SK-N-SH treated with all-trans-retinoic acid at 6 μM for 48 hours (cell line): ENCODE data around the gene ANK2.

Source experiments
- ATAC-seq: fragments of 200-7000 bp; cut with Tn5 transposase; 3 replicates; pipeline ENCODE4 v1.9.1; 2020; ENCODE audit warnings: mild to moderate bottlenecking, moderate library complexity
- ARNTL ChIP-seq: fragments of 450-650 bp; formaldehyde crosslinking; IDR thresholded peaks from 2 replicates; pipeline ENCODE4 v1.5.0; 2020; ENCODE audit warnings: low read depth, mild to moderate bottlenecking, moderate library complexity, borderline replicate concordance
- BACH2 ChIP-seq: fragments of 250-450 bp; sonication (Bioruptor Pico); IDR thresholded peaks from 2 replicates; pipeline ENCODE4 v1.9.0; 2021; ENCODE audit warnings: mild to moderate bottlenecking, borderline replicate concordance
- CSDC2 ChIP-seq: fragments of 250-450 bp; sonication (Bioruptor Pico); IDR thresholded peaks from 2 replicates; pipeline ENCODE4 v1.5.0; 2020; ENCODE audit warnings: mild to moderate bottlenecking, moderate library complexity
- ESRRG ChIP-seq: fragments of 250-450 bp; sonication (Bioruptor Pico); IDR thresholded peaks from 2 replicates; pipeline ENCODE4 v1.6.1; 2021; ENCODE audit warnings: mild to moderate bottlenecking
- GLIS3 ChIP-seq: fragments of 250-450 bp; sonication (Bioruptor Pico); IDR thresholded peaks from 2 replicates; pipeline ENCODE4 v1.5.0; 2020; ENCODE audit warnings: mild to moderate bottlenecking, moderate library complexity
- ISL1 ChIP-seq: fragments of 250-450 bp; sonication (Bioruptor Pico); IDR thresholded peaks from 2 replicates; pipeline ENCODE4 v2.1.2; 2022; ENCODE audit warnings: mild to moderate bottlenecking, moderate library complexity
- OSR1 ChIP-seq: fragments of 250-450 bp; sonication (Bioruptor Pico); IDR thresholded peaks from 2 replicates; pipeline ENCODE4 v1.8.0; 2022; ENCODE audit warnings: moderate library complexity, mild to moderate bottlenecking, inconsistent platforms
- PPARA ChIP-seq: fragments of 250-450 bp; sonication (Bioruptor Pico); IDR thresholded peaks from 2 replicates; pipeline ENCODE4 v1.5.0; 2020; ENCODE audit warnings: mild to moderate bottlenecking, borderline replicate concordance
- RARB ChIP-seq: fragments of 250-450 bp; sonication (Bioruptor Pico); IDR thresholded peaks from 2 replicates; pipeline ENCODE4 v1.8.0; 2021; ENCODE audit warnings: mild to moderate bottlenecking, moderate library complexity
- TOX ChIP-seq: fragments of 250-450 bp; sonication (Bioruptor Pico); IDR thresholded peaks from 2 replicates; pipeline ENCODE4 v1.8.0; 2021; ENCODE audit warnings: mild to moderate bottlenecking, moderate library complexity, borderline replicate concordance
- ZC3H10 ChIP-seq: fragments of 250-450 bp; sonication (Bioruptor Pico); IDR thresholded peaks from 2 replicates; pipeline ENCODE4 v1.5.1; 2021; ENCODE audit warnings: mild to moderate bottlenecking, moderate library complexity
- ZFP3 ChIP-seq: fragments of 250-450 bp; sonication (Bioruptor Pico); IDR thresholded peaks from 2 replicates; pipeline ENCODE4 v1.5.0; 2020; ENCODE audit warnings: mild to moderate bottlenecking, moderate library complexity
- ZFP30 ChIP-seq: fragments of 450-650 bp; formaldehyde crosslinking; IDR thresholded peaks from 2 replicates; pipeline ENCODE4 v1.5.0; 2022; ENCODE audit warnings: mild to moderate bottlenecking, moderate library complexity
- ZNF565 ChIP-seq: fragments of 450-650 bp; formaldehyde crosslinking; conservative IDR thresholded peaks from 2 replicates; pipeline ENCODE4 v1.5.0; 2020; ENCODE audit warnings: low read depth, mild to moderate bottlenecking, moderate library complexity
- ZNF70 ChIP-seq: fragments of 450-650 bp; formaldehyde crosslinking; IDR thresholded peaks from 2 replicates; pipeline ENCODE4 v1.5.0; 2020; ENCODE audit warnings: mild to moderate bottlenecking, moderate library complexity
- ZNF8 ChIP-seq: fragments of 450-650 bp; formaldehyde crosslinking; IDR thresholded peaks from 2 replicates; pipeline ENCODE4 v1.5.0; 2020; ENCODE audit warnings: mild to moderate bottlenecking, moderate library complexity
- TF ChIP-seq, protein P1 (sequence below): fragments of 250-450 bp; sonication (Bioruptor Pico); IDR thresholded peaks from 2 replicates; pipeline ENCODE4 v1.8.0; 2020; ENCODE audit warnings: mild to moderate bottlenecking, moderate library complexity, borderline replicate concordance
- TF ChIP-seq, protein P2 (sequence below): fragments of 250-450 bp; sonication (Bioruptor Pico); IDR thresholded peaks from 2 replicates; pipeline ENCODE4 v1.5.1; 2020; ENCODE audit warnings: low read depth, mild to moderate bottlenecking, moderate library complexity
- TF ChIP-seq, protein P3 (sequence below): fragments of 250-450 bp; sonication (Bioruptor Pico); IDR thresholded peaks from 2 replicates; pipeline ENCODE4 v1.5.1; 2021; ENCODE audit warnings: mild to moderate bottlenecking, moderate library complexity
- TF ChIP-seq, protein P4 (sequence below): fragments of 250-450 bp; sonication (Bioruptor Pico); IDR thresholded peaks from 2 replicates; pipeline ENCODE4 v1.8.0; 2021; ENCODE audit warnings: low read depth, mild to moderate bottlenecking, moderate library complexity, borderline replicate concordance

ANK2 gene

DNA sequence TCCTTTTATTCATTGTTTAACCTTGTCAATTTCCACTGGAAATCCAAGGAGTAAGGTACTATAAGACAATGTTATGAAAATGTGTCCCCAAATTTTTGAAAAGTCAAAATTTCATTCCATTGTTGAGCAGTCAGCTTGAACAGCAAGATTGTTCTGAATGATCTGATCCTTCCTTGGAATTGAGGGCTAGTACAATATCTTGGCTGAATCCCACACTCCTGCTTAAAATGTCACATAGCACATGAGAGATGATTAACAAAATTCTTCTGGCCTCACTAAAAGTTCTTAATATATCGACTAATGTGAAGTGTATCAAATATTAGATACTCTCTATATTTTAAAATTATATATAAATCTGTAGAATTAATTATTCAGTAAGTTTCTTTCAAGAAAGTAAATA, 104.8 kb downstream of the ANK2 start:
- no peak for ATAC-seq
- TF ChIP-seq ZNF8 (CRISPR knock-in tag) = no peak
- no peak for TF ChIP-seq ZC3H10 (CRISPR knock-in tag)
- TF ChIP-seq TOX (CRISPR knock-in tag) = no peak

DNA sequence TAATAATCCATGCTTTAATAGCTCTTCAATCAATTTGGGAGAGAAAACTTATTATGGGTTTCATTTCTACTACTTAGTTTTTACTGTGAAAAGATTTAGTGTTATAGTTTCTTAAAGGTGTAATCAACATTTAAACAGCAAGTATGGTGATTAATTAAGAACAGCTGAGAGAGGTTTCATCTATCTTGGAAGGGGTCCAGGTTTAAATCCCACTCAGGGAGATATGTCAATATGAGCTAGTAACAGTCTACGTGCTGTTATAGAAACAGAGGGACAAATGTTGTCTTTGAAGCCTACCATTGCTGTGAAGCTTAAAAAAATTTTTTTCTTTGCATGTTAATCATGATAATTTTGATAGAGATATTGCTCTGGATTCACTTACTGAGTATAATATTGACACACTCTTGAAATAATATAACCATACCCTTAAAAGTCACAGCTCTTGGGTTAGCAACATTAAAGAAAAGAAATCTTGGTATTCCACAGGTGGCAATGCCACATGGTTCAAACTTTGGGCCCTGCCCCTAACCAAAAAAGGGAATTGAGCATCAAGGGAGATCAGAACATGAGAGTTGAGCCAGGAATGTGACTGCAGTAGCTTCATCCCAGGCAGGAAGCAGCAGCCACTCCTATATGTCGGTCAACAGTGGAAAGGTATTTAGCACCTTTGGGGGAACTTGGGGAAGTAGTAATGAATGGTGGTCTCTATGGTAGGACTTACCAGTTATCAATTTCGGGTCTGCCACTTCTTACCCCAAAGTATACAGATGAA, 107.8 kb downstream of the ANK2 start:
- TF ChIP-seq CSDC2 (CRISPR knock-in tag) = no peak
- TF ChIP-seq ZNF8 (CRISPR knock-in tag) = no peak
- no peak for TF ChIP-seq ISL1 (CRISPR knock-in tag)
- TF ChIP-seq ESRRG (CRISPR knock-in tag) = no peak
- TF ChIP-seq ZNF70 (CRISPR knock-in tag) = no peak
- TF ChIP-seq ZC3H10 (CRISPR knock-in tag) = no peak
- TF ChIP-seq, protein P1, sequence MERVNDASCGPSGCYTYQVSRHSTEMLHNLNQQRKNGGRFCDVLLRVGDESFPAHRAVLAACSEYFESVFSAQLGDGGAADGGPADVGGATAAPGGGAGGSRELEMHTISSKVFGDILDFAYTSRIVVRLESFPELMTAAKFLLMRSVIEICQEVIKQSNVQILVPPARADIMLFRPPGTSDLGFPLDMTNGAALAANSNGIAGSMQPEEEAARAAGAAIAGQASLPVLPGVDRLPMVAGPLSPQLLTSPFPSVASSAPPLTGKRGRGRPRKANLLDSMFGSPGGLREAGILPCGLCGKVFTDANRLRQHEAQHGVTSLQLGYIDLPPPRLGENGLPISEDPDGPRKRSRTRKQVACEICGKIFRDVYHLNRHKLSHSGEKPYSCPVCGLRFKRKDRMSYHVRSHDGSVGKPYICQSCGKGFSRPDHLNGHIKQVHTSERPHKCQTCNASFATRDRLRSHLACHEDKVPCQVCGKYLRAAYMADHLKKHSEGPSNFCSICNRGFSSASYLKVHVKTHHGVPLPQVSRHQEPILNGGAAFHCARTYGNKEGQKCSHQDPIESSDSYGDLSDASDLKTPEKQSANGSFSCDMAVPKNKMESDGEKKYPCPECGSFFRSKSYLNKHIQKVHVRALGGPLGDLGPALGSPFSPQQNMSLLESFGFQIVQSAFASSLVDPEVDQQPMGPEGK = no peak
- no peak for TF ChIP-seq BACH2
- no peak for TF ChIP-seq ZNF565 (CRISPR knock-in tag)
- no peak for TF ChIP-seq ARNTL (CRISPR knock-in tag)
- TF ChIP-seq, protein P2, sequence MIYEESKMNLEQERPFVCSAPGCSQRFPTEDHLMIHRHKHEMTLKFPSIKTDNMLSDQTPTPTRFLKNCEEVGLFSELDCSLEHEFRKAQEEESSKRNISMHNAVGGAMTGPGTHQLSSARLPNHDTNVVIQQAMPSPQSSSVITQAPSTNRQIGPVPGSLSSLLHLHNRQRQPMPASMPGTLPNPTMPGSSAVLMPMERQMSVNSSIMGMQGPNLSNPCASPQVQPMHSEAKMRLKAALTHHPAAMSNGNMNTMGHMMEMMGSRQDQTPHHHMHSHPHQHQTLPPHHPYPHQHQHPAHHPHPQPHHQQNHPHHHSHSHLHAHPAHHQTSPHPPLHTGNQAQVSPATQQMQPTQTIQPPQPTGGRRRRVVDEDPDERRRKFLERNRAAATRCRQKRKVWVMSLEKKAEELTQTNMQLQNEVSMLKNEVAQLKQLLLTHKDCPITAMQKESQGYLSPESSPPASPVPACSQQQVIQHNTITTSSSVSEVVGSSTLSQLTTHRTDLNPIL (CRISPR knock-in tag) = no peak
- no peak for TF ChIP-seq TOX (CRISPR knock-in tag)
- TF ChIP-seq ZFP30 (CRISPR knock-in tag) = no peak
- TF ChIP-seq, protein P3, sequence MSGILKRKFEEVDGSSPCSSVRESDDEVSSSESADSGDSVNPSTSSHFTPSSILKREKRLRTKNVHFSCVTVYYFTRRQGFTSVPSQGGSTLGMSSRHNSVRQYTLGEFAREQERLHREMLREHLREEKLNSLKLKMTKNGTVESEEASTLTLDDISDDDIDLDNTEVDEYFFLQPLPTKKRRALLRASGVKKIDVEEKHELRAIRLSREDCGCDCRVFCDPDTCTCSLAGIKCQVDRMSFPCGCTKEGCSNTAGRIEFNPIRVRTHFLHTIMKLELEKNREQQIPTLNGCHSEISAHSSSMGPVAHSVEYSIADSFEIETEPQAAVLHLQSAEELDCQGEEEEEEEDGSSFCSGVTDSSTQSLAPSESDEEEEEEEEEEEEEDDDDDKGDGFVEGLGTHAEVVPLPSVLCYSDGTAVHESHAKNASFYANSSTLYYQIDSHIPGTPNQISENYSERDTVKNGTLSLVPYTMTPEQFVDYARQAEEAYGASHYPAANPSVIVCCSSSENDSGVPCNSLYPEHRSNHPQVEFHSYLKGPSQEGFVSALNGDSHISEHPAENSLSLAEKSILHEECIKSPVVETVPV (CRISPR knock-in tag) = no peak
- no peak for TF ChIP-seq OSR1 (CRISPR knock-in tag)
- no peak for TF ChIP-seq GLIS3
- TF ChIP-seq, protein P4, sequence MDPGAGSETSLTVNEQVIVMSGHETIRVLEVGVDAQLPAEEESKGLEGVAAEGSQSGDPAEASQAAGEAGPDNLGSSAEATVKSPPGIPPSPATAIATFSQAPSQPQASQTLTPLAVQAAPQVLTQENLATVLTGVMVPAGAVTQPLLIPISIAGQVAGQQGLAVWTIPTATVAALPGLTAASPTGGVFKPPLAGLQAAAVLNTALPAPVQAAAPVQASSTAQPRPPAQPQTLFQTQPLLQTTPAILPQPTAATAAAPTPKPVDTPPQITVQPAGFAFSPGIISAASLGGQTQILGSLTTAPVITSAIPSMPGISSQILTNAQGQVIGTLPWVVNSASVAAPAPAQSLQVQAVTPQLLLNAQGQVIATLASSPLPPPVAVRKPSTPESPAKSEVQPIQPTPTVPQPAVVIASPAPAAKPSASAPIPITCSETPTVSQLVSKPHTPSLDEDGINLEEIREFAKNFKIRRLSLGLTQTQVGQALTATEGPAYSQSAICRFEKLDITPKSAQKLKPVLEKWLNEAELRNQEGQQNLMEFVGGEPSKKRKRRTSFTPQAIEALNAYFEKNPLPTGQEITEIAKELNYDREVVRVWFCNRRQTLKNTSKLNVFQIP (CRISPR knock-in tag) = no peak
- no peak for TF ChIP-seq PPARA (CRISPR knock-in tag)
- no peak for TF ChIP-seq RARB
- no peak for ATAC-seq

DNA sequence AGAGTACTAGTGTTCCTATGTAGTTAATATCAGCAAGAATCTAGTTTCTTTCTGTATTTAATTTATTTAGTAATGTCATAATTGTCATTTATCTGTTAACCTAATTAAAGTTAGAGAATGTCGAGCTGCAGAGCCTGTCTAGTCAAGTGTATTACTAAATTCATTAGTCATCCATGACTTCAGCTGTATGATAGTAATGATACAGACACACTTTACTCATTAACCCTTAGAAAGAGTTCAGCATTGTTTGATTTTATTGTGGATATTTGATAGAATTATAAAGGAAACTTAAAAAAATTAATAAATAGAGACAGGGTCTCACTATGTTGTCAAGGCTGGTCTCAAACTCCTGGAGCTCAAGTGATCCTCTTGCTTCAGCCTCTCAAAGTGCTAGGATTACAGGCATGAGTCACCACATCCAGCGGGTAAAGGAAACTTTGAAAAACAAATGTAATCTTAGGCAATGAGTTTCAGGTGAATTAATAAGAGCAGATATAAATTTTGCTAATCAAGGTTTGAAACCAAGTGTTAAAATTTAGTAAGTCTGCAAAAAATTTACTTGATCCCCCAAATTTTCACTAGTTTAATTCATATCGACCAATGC, 110.6 kb downstream of the ANK2 start:
- TF ChIP-seq ISL1 (CRISPR knock-in tag) (peak; percentile 75), OSR1 (CRISPR knock-in tag) (no peak), BACH2 (no peak), ZFP3 (CRISPR knock-in tag) (0 out of 2 replicates have a peak, but pooled peaks have one; percentile 24), ZC3H10 (CRISPR knock-in tag) (peak; percentile 50; the same call in 1 of the 2 replicates), TOX (CRISPR knock-in tag) (no peak)
- TF ChIP-seq, protein P4 (CRISPR knock-in tag) = no peak
- no peak for ATAC-seq
